OCI-M2 (cell line): ENCODE results near the gene TRIM48.
"Not testable (repeated sequence)": the region's sequence is repeated elsewhere in the genome, so short reads cannot be mapped to it uniquely, and the experiment has no call there.

Experiments used
- DNase-seq: peaks from one replicate; lab custom pipeline; 2025; ENCODE audit not compliant: unreplicated experiment; lab: John Stamatoyannopoulos, UW

TRIM48 gene, protein sequence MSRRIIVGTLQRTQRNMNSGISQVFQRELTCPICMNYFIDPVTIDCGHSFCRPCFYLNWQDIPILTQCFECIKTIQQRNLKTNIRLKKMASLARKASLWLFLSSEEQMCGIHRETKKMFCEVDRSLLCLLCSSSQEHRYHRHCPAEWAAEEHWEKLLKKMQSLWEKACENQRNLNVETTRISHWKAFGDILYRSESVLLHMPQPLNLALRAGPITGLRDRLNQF

DNA sequence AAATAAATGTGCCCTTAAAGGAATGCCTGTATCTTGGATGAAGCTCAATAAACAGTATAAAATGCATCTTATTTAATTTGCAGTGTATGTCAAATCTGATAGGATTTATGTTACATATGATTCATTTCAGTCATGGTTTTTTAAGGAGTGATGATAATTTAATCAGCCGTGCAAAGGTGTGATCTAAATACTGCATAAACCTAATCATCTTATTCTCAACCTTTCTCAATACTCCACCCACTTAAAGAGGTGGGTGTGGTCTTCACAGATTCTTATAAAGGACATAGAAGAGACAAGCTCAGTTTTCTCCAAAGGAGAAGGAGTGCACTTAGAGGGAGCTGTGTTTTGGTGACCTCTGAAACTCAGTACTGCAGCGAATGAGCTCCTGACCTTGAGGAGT lies at the start of gene TRIM48:
TSS of gene TRIM48 (plus strand) at position 301 of the 400 bp plus-strand sequence. CDS start 113 bp downstream, outside the sequence.
- not testable (repeated sequence) for DNase-seq

DNA sequence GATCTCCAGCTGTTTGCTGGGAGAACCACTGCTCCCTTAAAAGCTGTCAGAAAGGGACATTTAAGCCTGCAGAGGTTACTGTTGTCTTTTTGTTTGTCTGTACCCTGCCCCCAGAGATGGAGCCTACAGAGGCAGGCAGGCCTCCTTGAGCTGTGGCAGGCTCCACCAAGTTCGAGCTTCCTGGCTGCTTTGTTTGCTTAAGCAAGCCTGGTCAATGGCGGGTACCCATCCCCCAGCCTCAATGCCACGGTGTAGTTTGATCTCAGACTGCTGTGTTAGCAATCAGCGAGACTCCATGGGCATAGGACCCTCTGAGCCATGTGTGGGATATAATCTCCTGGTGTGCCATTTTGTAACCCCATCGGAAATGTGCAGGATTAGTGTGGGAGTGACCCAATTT lies 23.6 kb upstream of the TRIM48 start:
- DNase-seq: not testable (repeated sequence)

DNA sequence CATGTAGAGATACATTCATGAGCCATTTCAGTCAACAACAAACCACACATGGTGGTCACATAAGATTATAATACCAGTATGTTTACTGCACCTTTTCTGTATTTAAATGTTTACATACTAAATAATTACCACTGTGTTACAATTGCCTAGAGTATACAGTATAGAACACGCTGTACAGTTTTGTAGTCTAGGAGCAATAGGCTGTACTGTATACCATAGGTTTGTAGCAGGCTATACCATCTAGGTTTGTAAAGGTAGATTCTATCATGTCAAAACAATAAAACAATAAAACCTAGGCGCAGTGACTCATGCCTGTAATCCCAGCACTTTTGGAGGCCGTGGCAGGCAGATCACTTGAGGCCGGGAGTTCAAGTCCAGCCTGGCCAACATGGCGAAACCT lies 1.1 kb downstream of the TRIM48 start:
- DNase-seq: no peak
